Measurements from ENCODE around the gene GOLGA6C.
"Not testable (repeated sequence)": the region's sequence is repeated elsewhere in the genome, so short reads cannot be mapped to it uniquely, and the experiment has no call there.

DNA sequence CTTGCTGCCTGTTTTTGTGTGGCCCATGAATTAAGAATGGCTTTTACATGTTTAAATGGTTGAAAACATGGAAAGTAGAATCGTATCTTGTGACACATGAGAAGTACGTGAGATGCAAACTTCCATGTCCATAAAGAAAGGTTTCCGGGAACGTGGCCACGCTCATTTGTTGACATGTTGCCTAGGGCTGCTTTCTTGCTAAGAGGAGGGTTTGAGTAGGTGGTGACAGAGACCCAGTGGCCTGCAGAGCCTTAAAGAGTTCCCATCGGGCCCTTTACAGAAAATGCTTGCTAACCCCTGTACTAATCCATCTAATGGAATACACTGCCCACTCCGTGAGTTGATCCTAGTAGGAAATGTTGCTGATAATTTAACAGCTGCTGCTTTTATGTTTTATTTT, 31.0 kb upstream of the GOLGA6C start:
- TF ChIP-seq, protein P1, sequence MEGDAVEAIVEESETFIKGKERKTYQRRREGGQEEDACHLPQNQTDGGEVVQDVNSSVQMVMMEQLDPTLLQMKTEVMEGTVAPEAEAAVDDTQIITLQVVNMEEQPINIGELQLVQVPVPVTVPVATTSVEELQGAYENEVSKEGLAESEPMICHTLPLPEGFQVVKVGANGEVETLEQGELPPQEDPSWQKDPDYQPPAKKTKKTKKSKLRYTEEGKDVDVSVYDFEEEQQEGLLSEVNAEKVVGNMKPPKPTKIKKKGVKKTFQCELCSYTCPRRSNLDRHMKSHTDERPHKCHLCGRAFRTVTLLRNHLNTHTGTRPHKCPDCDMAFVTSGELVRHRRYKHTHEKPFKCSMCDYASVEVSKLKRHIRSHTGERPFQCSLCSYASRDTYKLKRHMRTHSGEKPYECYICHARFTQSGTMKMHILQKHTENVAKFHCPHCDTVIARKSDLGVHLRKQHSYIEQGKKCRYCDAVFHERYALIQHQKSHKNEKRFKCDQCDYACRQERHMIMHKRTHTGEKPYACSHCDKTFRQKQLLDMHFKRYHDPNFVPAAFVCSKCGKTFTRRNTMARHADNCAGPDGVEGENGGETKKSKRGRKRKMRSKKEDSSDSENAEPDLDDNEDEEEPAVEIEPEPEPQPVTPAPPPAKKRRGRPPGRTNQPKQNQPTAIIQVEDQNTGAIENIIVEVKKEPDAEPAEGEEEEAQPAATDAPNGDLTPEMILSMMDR (IDR thresholded peaks at IDR 0.05): not testable (repeated sequence)
- TF ChIP-seq POLR2A (IDR thresholded peaks at IDR 0.05): not testable (repeated sequence)

Measured in Peyer's patch (tissue), 4 donors.